ENCODE measurements around the gene SMARCB1.

- no peak for TF ChIP-seq POLR2AphosphoS5 (IDR thresholded peaks at IDR 0.05)
- TF ChIP-seq, protein P1, sequence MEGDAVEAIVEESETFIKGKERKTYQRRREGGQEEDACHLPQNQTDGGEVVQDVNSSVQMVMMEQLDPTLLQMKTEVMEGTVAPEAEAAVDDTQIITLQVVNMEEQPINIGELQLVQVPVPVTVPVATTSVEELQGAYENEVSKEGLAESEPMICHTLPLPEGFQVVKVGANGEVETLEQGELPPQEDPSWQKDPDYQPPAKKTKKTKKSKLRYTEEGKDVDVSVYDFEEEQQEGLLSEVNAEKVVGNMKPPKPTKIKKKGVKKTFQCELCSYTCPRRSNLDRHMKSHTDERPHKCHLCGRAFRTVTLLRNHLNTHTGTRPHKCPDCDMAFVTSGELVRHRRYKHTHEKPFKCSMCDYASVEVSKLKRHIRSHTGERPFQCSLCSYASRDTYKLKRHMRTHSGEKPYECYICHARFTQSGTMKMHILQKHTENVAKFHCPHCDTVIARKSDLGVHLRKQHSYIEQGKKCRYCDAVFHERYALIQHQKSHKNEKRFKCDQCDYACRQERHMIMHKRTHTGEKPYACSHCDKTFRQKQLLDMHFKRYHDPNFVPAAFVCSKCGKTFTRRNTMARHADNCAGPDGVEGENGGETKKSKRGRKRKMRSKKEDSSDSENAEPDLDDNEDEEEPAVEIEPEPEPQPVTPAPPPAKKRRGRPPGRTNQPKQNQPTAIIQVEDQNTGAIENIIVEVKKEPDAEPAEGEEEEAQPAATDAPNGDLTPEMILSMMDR (IDR thresholded peaks at IDR 0.05) = no peak
Observed at GRCh38 chr22:23834793-23835483, 48.2 kb downstream of the SMARCB1 start.

All from breast epithelium (tissue), 3 donors.